WTC11 (cell line): Measurements from ENCODE around the gene MTREX. TPM values are rescaled to one million over a fixed set of nuclear protein-coding genes. Genes with fewer than 3 reads are reported as not detected.

ENCODE experiments used
- ATAC-seq: fragments of 200-7000 bp; cut with Tn5 transposase; 2 replicates; pipeline ENCODE4 v1.10.0; 2021; ENCODE audit warnings: mild to moderate bottlenecking, moderate library complexity
- CTCF ChIA-PET: fragments of 300-600 bp; sonication (Branson Sonifier 250); formaldehyde crosslinking; loops from one replicate; lab custom pipeline; 2021; ENCODE audit warnings: antibody characterized with exemption; lab: Charles Lee
- POLR2A ChIA-PET: fragments of 350-600 bp; sonication (Branson Sonifier 250); formaldehyde crosslinking; loops from one replicate; lab custom pipeline; 2021; ENCODE audit warnings: antibody characterized with exemption; lab: Charles Lee
- DNase-seq: peaks from one replicate; pipeline ENCODE4 v3.0.0; 2021; ENCODE audit warnings: low spot score
- H3K27ac Mint-ChIP-seq: 2 replicates; pipeline ENCODE4 v1.8.0; 2021; ENCODE audit warnings: mixed read lengths
- H3K27me3 Mint-ChIP-seq: 2 replicates; pipeline ENCODE4 v1.8.0; 2021; ENCODE audit warnings: low read depth, mild to moderate bottlenecking, moderate library complexity, mixed read lengths
- H3K36me3 Mint-ChIP-seq: 2 replicates; pipeline ENCODE4 v1.8.0; 2021; ENCODE audit warnings: mixed read lengths
- H3K4me1 Mint-ChIP-seq: 2 replicates; pipeline ENCODE4 v1.8.0; 2022; ENCODE audit warnings: mixed read lengths
- H3K4me3 Mint-ChIP-seq: 2 replicates; pipeline ENCODE4 v1.8.0; 2021; ENCODE audit warnings: mild to moderate bottlenecking, moderate library complexity, mixed read lengths
- H3K9me3 Mint-ChIP-seq: 2 replicates; pipeline ENCODE4 v1.8.0; 2021; ENCODE audit warnings: mixed read lengths
- CBFB ChIP-seq: sonication (generic); formaldehyde crosslinking; IDR thresholded peaks from 2 replicates; pipeline ENCODE4 v1.8.1; 2022; ENCODE audit warnings: mild to moderate bottlenecking, low read depth, missing genetic modification reagents
- CREB1 ChIP-seq: sonication (generic); formaldehyde crosslinking; IDR thresholded peaks from 2 replicates; pipeline ENCODE4 v1.8.0; 2023; ENCODE audit warnings: mild to moderate bottlenecking, missing genetic modification reagents
- CREM ChIP-seq: sonication (generic); formaldehyde crosslinking; IDR thresholded peaks from 2 replicates; pipeline ENCODE4 v1.8.1; 2022; ENCODE audit warnings: mild to moderate bottlenecking, missing genetic modification reagents, moderate library complexity
- GABPB1 ChIP-seq: sonication (generic); formaldehyde crosslinking; IDR thresholded peaks from 2 replicates; pipeline ENCODE4 v1.8.1; 2023; ENCODE audit warnings: mild to moderate bottlenecking, missing genetic modification reagents
- GRHL2 ChIP-seq: fragments of 250-450 bp; sonication (Bioruptor Pico); IDR thresholded peaks from 2 replicates; pipeline ENCODE4 v1.8.0; 2022; ENCODE audit warnings: mild to moderate bottlenecking, moderate library complexity; ENCODE audit not compliant: insufficient replicate concordance, severe bottlenecking
- KAT7 ChIP-seq: sonication (generic); formaldehyde crosslinking; IDR thresholded peaks from 2 replicates; pipeline ENCODE4 v1.8.1; 2023; ENCODE audit warnings: missing genetic modification reagents, mild to moderate bottlenecking, borderline replicate concordance
- MYBL2 ChIP-seq: sonication (generic); formaldehyde crosslinking; IDR thresholded peaks from 2 replicates; pipeline ENCODE4 v1.8.1; 2023; ENCODE audit warnings: mild to moderate bottlenecking, moderate library complexity, missing genetic modification reagents
- NFYB ChIP-seq: sonication (generic); formaldehyde crosslinking; conservative IDR thresholded peaks from 2 replicates; pipeline ENCODE4 v1.8.0; 2022; ENCODE audit warnings: low read depth, missing genetic modification reagents
- NR2C2 ChIP-seq: sonication (generic); formaldehyde crosslinking; IDR thresholded peaks from 2 replicates; pipeline ENCODE4 v1.8.0; 2022; ENCODE audit warnings: mild to moderate bottlenecking, missing genetic modification reagents
- OVOL2 ChIP-seq: fragments of 250-450 bp; sonication (Bioruptor Pico); IDR thresholded peaks from 2 replicates; pipeline ENCODE4 v1.9.0; 2021; ENCODE audit warnings: mild to moderate bottlenecking, borderline replicate concordance
- PRRX2 ChIP-seq: fragments of 250-450 bp; sonication (Bioruptor Pico); IDR thresholded peaks from 2 replicates; pipeline ENCODE4 v1.8.0; 2021; ENCODE audit warnings: mild to moderate bottlenecking
- RELA ChIP-seq: sonication (generic); formaldehyde crosslinking; IDR thresholded peaks from 2 replicates; pipeline ENCODE4 v1.8.1; 2022; ENCODE audit warnings: missing genetic modification reagents, mild to moderate bottlenecking, borderline replicate concordance
- SMAD4 ChIP-seq: sonication (generic); formaldehyde crosslinking; IDR thresholded peaks from 2 replicates; pipeline ENCODE4 v1.8.0; 2022; ENCODE audit warnings: mild to moderate bottlenecking, missing genetic modification reagents
- ZBTB21 ChIP-seq: sonication (generic); formaldehyde crosslinking; IDR thresholded peaks from 2 replicates; pipeline ENCODE4 v1.8.1; 2023; ENCODE audit warnings: mild to moderate bottlenecking, missing genetic modification reagents, borderline replicate concordance
- ZNF138 ChIP-seq: sonication (generic); formaldehyde crosslinking; conservative IDR thresholded peaks from 2 replicates; pipeline ENCODE4 v1.8.1; 2022; ENCODE audit warnings: mild to moderate bottlenecking, moderate library complexity, missing genetic modification reagents
- total RNA-seq: library from RNA; stranded (reverse); gene quantifications from 3 replicates; pipeline ENCODE4 v1.2.3, GENCODE V29; 2021
- TF ChIP-seq, protein P1 (sequence below): sonication (generic); formaldehyde crosslinking; IDR thresholded peaks from 2 replicates; pipeline ENCODE4 v1.8.0; 2022; ENCODE audit warnings: missing genetic modification reagents
- TF ChIP-seq, protein P2 (sequence below): sonication (generic); formaldehyde crosslinking; IDR thresholded peaks from 2 replicates; pipeline ENCODE4 v1.8.1; 2022; ENCODE audit warnings: low read depth, missing genetic modification reagents, borderline replicate concordance
- TF ChIP-seq, protein P3 (sequence below): fragments of 200-600 bp; IDR thresholded peaks from 2 replicates; pipeline ENCODE4 v1.8.0; 2022; ENCODE audit warnings: antibody characterized with exemption
- TF ChIP-seq, protein P4 (sequence below): fragments of 250-450 bp; sonication (Bioruptor Pico); IDR thresholded peaks from 2 replicates; pipeline ENCODE4 v2.1.2; 2022; ENCODE audit warnings: mild to moderate bottlenecking, moderate library complexity
- TF ChIP-seq, protein P5 (sequence below): sonication (generic); formaldehyde crosslinking; IDR thresholded peaks from 2 replicates; pipeline ENCODE4 v1.8.0; 2022; ENCODE audit warnings: mild to moderate bottlenecking, missing genetic modification reagents
- TF ChIP-seq, protein P6 (sequence below): sonication (generic); formaldehyde crosslinking; IDR thresholded peaks from 2 replicates; pipeline ENCODE4 v1.8.1; 2022; ENCODE audit warnings: mild to moderate bottlenecking, moderate library complexity, missing genetic modification reagents

Gene MTREX
- total RNA-seq, 1 experiment from 2014 or later, result 110 TPM

DNA sequence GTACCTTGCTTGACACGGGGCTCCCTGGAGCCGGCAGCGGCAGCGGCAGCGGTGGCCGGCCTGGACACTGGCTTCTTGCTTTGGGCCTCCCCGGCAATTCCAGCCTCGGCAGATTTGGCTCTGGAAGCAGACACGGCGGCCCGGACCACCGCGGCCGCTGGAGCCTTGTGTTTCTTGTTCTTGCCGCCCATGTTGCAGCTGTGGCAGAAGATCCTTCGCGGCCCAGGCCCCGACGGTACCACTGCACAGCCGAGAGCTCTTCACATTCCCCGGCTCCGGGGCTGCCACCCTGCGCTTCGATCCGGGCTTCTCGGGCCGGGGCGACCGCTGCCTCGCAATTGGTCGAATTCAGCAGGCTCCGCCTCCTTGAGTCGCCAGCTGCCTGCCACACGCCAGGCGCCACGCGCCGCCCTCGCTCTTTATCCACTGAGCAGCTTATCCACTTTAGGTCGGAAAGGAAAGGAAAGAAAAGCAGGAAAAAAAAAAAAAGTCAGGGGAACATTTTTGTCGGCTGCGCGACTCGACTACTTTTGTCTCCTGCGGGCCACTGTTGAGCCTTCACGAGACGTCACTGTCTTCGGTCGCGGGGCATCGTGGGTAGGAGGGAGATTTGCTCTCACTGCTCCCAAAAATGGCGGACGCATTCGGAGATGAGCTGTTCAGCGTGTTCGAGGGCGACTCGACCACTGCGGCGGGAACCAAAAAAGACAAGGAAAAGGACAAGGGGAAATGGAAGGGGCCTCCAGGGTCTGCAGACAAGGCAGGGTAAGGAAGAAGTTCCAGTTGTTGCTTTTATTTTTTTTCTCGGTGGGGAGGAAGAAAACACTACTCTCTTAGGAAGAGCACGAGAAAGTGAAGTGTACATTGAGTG is at the start of gene MTREX, which contains the start of gene DHX29 (continued):
- TF ChIP-seq, protein P1, sequence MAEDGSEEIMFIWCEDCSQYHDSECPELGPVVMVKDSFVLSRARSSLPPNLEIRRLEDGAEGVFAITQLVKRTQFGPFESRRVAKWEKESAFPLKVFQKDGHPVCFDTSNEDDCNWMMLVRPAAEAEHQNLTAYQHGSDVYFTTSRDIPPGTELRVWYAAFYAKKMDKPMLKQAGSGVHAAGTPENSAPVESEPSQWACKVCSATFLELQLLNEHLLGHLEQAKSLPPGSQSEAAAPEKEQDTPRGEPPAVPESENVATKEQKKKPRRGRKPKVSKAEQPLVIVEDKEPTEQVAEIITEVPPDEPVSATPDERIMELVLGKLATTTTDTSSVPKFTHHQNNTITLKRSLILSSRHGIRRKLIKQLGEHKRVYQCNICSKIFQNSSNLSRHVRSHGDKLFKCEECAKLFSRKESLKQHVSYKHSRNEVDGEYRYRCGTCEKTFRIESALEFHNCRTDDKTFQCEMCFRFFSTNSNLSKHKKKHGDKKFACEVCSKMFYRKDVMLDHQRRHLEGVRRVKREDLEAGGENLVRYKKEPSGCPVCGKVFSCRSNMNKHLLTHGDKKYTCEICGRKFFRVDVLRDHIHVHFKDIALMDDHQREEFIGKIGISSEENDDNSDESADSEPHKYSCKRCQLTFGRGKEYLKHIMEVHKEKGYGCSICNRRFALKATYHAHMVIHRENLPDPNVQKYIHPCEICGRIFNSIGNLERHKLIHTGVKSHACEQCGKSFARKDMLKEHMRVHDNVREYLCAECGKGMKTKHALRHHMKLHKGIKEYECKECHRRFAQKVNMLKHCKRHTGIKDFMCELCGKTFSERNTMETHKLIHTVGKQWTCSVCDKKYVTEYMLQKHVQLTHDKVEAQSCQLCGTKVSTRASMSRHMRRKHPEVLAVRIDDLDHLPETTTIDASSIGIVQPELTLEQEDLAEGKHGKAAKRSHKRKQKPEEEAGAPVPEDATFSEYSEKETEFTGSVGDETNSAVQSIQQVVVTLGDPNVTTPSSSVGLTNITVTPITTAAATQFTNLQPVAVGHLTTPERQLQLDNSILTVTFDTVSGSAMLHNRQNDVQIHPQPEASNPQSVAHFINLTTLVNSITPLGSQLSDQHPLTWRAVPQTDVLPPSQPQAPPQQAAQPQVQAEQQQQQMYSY (CRISPR knock-in tag), result no peak
- TF ChIP-seq NR2C2 (no peak), PRRX2 (no peak), ZNF138 (CRISPR knock-in tag) (no peak), KAT7 (CRISPR knock-in tag) (0 out of 2 replicates have a peak, but pooled peaks have one; percentile 44), CREM (peak; percentile 83), ZBTB21 (CRISPR knock-in tag) (no peak), GRHL2 (no peak), GABPB1 (peak; percentile 37), CBFB (CRISPR knock-in tag) (no peak)
- TF ChIP-seq, protein P2, sequence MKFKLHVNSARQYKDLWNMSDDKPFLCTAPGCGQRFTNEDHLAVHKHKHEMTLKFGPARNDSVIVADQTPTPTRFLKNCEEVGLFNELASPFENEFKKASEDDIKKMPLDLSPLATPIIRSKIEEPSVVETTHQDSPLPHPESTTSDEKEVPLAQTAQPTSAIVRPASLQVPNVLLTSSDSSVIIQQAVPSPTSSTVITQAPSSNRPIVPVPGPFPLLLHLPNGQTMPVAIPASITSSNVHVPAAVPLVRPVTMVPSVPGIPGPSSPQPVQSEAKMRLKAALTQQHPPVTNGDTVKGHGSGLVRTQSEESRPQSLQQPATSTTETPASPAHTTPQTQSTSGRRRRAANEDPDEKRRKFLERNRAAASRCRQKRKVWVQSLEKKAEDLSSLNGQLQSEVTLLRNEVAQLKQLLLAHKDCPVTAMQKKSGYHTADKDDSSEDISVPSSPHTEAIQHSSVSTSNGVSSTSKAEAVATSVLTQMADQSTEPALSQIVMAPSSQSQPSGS (CRISPR knock-in tag), result no peak
- TF ChIP-seq, protein P3, sequence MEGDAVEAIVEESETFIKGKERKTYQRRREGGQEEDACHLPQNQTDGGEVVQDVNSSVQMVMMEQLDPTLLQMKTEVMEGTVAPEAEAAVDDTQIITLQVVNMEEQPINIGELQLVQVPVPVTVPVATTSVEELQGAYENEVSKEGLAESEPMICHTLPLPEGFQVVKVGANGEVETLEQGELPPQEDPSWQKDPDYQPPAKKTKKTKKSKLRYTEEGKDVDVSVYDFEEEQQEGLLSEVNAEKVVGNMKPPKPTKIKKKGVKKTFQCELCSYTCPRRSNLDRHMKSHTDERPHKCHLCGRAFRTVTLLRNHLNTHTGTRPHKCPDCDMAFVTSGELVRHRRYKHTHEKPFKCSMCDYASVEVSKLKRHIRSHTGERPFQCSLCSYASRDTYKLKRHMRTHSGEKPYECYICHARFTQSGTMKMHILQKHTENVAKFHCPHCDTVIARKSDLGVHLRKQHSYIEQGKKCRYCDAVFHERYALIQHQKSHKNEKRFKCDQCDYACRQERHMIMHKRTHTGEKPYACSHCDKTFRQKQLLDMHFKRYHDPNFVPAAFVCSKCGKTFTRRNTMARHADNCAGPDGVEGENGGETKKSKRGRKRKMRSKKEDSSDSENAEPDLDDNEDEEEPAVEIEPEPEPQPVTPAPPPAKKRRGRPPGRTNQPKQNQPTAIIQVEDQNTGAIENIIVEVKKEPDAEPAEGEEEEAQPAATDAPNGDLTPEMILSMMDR, result no peak
- TF ChIP-seq, protein P4, sequence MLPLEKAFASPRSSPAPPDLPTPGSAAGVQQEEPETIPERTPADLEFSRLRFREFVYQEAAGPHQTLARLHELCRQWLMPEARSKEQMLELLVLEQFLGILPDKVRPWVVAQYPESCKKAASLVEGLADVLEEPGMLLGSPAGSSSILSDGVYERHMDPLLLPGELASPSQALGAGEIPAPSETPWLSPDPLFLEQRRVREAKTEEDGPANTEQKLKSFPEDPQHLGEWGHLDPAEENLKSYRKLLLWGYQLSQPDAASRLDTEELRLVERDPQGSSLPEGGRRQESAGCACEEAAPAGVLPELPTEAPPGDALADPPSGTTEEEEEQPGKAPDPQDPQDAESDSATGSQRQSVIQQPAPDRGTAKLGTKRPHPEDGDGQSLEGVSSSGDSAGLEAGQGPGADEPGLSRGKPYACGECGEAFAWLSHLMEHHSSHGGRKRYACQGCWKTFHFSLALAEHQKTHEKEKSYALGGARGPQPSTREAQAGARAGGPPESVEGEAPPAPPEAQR (CRISPR knock-in tag), result no peak
- TF ChIP-seq, protein P5, sequence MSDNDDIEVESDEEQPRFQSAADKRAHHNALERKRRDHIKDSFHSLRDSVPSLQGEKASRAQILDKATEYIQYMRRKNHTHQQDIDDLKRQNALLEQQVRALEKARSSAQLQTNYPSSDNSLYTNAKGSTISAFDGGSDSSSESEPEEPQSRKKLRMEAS, result peak; percentile 88

DNA sequence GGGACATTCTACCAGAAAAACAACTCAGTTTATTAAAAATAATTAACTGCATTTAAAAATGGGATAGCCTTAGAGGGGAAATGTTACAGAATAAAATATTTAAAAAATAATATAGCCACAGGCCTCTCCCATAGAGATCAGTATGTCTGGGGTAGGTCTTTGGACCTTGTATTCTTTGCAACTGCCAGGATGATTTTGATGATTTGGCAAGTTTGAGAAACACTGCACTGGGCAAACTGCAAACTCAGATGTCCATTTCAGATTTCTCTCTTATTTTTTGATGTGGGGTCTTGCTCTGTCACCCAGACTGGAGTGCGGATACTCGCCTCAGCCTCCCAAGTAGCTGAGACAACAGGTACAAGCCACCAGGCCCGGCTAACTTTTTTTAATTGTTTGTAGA is 49.5 kb upstream of the MTREX start:
- CTCF ChIA-PET, result no interaction called here
- Mint-ChIP-seq H3K4me1 (peaks cover 9% of the 10 kb centered on the region; the same call in 1 of the 2 replicates), H3K4me3 (no peak overlapping the region), H3K27ac (no peak overlapping the region), H3K36me3 (peaks cover 13% of the 10 kb centered on the region), H3K27me3 (no peaks in the 10 kb centered on the region), H3K9me3 (no peaks in the 10 kb centered on the region)
- DNase-seq, result no peak
- no peak for ATAC-seq
- TF ChIP-seq, protein P6, sequence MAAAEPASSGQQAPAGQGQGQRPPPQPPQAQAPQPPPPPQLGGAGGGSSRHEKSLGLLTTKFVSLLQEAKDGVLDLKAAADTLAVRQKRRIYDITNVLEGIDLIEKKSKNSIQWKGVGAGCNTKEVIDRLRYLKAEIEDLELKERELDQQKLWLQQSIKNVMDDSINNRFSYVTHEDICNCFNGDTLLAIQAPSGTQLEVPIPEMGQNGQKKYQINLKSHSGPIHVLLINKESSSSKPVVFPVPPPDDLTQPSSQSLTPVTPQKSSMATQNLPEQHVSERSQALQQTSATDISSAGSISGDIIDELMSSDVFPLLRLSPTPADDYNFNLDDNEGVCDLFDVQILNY (CRISPR knock-in tag), result no peak
- TF ChIP-seq OVOL2 (no peak), MYBL2 (no peak), SMAD4 (no peak), NFYB (CRISPR knock-in tag) (no peak), RELA (CRISPR knock-in tag) (no peak), CREB1 (CRISPR knock-in tag) (no peak)
- TF ChIP-seq, protein P1 (CRISPR knock-in tag), result no peak
- POLR2A ChIA-PET, result no interaction called here
